Skeletal muscle satellite cell (primary cell): ENCODE data around the gene SRCIN1.
"Not testable (repeated sequence)": the region's sequence is repeated elsewhere in the genome, so short reads cannot be mapped to it uniquely, and the experiment has no call there.

Experiments
- H3K27me3 ChIP-seq: 2 replicates; pipeline ENCODE4 v1.7.0; 2013; ENCODE audit warnings: low read length; ENCODE audit not compliant: control insufficient read depth, insufficient read depth
- H3K36me3 ChIP-seq: 2 replicates; pipeline ENCODE4 v1.7.0; 2013; ENCODE audit warnings: mild to moderate bottlenecking, control low read depth, low read length; ENCODE audit not compliant: insufficient read depth
- H3K4me1 ChIP-seq: 2 replicates; pipeline ENCODE4 v1.7.0; 2013; ENCODE audit warnings: low read length; ENCODE audit not compliant: control insufficient read depth, insufficient read depth
- H3K4me2 ChIP-seq: 2 replicates; pipeline ENCODE4 v1.7.0; 2013; ENCODE audit warnings: mild to moderate bottlenecking, low read length
- H3K4me3 ChIP-seq: 2 replicates; pipeline ENCODE4 v1.7.0; 2013; ENCODE audit warnings: low read length
- H3K9ac ChIP-seq: 2 replicates; pipeline ENCODE4 v1.7.0; 2013; ENCODE audit warnings: mild to moderate bottlenecking, low read depth, low read length, moderate library complexity
- H3K9me3 ChIP-seq: replicated peaks from 2 replicates; pipeline ENCODE4 v1.7.0; 2013; ENCODE audit warnings: mild to moderate bottlenecking, control low read depth, low read length

SRCIN1 gene

DNA sequence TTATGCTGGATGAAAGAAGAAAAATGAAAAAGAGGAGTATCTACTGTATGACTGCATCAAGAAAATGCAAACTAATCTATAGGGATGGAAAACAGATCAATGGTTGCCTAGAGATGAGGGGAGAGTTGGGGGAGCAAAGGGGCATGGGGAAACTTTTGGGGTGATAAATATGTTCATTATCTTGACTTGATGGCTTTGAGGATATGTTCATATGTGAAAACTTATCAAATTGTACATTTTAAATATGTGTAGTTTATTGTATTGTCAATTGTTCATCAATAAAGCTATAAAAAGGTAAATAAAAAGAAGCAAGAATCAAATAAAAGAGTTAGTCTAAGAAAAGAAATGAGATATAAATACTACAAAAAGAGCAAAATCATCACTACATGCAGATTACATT lies 19.7 kb upstream of the SRCIN1 start:
- H3K4me2 ChIP-seq = no peak overlapping the region

GRCh38 chr17:38624782-38625355 lies 19.1 kb upstream of the SRCIN1 start:
- H3K9me3 ChIP-seq, H3K4me3 ChIP-seq, H3K4me1 ChIP-seq, H3K36me3 ChIP-seq, H3K9ac ChIP-seq, H3K4me2 ChIP-seq: not testable (repeated sequence)
- H3K27me3 ChIP-seq = peaks cover 34% of the 10 kb centered on the region

More for the DNA sequence above, 19.7 kb upstream of the SRCIN1 start:
- no peaks in the 10 kb centered on the region for H3K9me3 ChIP-seq
- no peaks in the 10 kb centered on the region for H3K4me1 ChIP-seq
- no peak overlapping the region for H3K4me3 ChIP-seq
- no peaks in the 10 kb centered on the region for H3K36me3 ChIP-seq
- peaks cover 28% of the 10 kb centered on the region for H3K27me3 ChIP-seq
- no peak overlapping the region for H3K9ac ChIP-seq

- Histone ChIP-seq H3K4me2 (no peak overlapping the region), H3K27me3 (peaks cover 53% of the 10 kb centered on the region), H3K9ac (no peak overlapping the region), H3K4me3 (no peak overlapping the region), H3K9me3 (no peaks in the 10 kb centered on the region), H3K4me1 (no peaks in the 10 kb centered on the region), H3K36me3 (no peaks in the 10 kb centered on the region)
These were observed 15.8 kb upstream of the SRCIN1 start for GRCh38 chr17:38621538-38621937.

DNA sequence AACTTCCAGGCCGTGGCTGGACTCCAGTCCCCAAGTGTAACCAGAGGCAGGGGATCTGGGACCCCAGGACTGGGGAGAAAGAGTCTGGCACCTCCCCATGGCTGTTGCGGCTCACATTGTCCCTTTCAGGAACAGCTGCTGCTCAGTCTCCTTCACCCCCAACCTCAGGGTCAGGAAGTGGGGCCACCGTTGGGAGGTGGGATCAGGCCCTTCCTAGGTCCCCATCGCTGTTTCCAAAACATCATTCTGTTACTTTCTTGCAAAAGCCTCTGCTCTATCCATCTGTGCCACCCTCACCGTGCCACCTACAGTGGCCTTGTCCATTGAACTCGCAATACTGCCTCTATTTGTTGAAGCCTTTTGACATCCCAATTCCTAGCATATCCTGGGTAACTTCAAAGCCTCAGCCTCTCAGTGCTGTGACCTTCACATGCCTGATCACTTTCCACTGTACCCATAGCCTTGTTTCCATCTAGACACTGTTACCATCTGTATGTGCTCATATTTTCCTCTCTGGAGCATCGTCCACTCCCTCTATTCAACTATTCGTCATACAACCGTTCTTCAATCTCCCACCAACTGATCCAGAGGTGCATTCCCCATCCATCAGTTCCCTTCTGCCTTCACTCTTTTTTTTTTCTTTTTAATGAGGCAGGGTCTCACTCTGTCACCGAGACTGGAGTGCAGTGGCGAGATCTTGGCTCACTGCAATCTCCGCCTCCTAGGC lies 15.0 kb upstream of the SRCIN1 start:
- no peak overlapping the region for H3K4me3 ChIP-seq
- no peak overlapping the region for H3K4me2 ChIP-seq
- H3K4me1 ChIP-seq = no peaks in the 10 kb centered on the region
- no peak overlapping the region for H3K9ac ChIP-seq
- H3K27me3 ChIP-seq = peaks cover 58% of the 10 kb centered on the region
- no peaks in the 10 kb centered on the region for H3K36me3 ChIP-seq
- no peaks in the 10 kb centered on the region for H3K9me3 ChIP-seq

- no peaks in the 10 kb centered on the region for H3K4me1 ChIP-seq
- peaks cover 58% of the 10 kb centered on the region for H3K27me3 ChIP-seq
- H3K9ac ChIP-seq = no peak overlapping the region
- no peaks in the 10 kb centered on the region for H3K36me3 ChIP-seq
- no peaks in the 10 kb centered on the region for H3K9me3 ChIP-seq
- H3K4me3 ChIP-seq = no peak overlapping the region
- no peak overlapping the region for H3K4me2 ChIP-seq
These were observed 14.3 kb upstream of the SRCIN1 start for GRCh38 chr17:38619937-38620550.

GRCh38 chr17:38619451-38619795 lies 13.7 kb upstream of the SRCIN1 start:
- no peaks in the 10 kb centered on the region for H3K9me3 ChIP-seq
- no peaks in the 10 kb centered on the region for H3K4me1 ChIP-seq
- no peaks in the 10 kb centered on the region for H3K36me3 ChIP-seq
- no peak overlapping the region for H3K9ac ChIP-seq
- peaks cover 57% of the 10 kb centered on the region for H3K27me3 ChIP-seq
- H3K4me3 ChIP-seq = no peak overlapping the region
- H3K4me2 ChIP-seq = no peak overlapping the region

DNA sequence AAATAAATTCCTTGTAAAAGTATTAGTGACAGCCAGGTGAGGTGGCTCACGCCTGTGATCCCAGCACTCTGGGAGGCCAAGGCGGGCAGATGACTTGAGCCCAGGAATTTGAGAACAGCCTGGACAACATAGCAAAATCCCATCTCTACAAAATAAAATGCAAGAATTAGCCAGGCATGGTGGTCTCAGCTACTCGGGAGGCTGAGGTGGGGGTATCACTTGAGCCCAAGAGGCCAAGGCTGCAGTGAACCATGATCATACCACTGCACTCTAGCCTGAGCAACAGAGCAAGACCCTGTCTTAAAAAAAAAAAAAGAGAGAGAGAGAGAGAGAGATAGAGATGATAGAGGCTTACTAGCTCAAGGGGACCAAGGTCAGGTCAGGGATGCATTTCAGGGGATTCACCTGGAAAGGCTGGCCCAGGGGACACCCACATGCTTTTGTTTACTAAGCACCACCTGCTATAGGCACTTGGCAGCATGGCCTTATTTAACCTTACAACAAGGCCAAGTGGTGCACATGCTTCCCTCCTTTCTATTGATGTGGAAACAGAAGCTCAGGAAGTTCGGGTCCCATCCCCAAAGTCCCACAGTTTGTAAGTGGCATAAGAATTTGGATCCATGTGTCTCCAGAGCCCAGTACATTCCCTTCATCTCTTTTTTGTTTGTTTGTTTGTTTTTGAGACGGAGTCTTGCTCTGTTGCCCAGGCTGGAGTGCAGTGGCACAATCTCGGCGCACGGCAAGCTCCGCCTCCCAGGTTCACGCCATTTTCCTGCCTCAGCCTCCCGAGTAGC lies 12.4 kb upstream of the SRCIN1 start:
- H3K4me3 ChIP-seq = no peak overlapping the region
- no peaks in the 10 kb centered on the region for H3K9me3 ChIP-seq
- H3K9ac ChIP-seq = no peak overlapping the region
- H3K27me3 ChIP-seq = peaks cover 63% of the 10 kb centered on the region
- H3K36me3 ChIP-seq = no peaks in the 10 kb centered on the region
- no peaks in the 10 kb centered on the region for H3K4me1 ChIP-seq
- no peak overlapping the region for H3K4me2 ChIP-seq

- no peak overlapping the region for H3K4me2 ChIP-seq
- H3K36me3 ChIP-seq = no peaks in the 10 kb centered on the region
- H3K9ac ChIP-seq = no peak overlapping the region
- peaks cover under 1% of the 10 kb centered on the region for H3K9me3 ChIP-seq
- no peaks in the 10 kb centered on the region for H3K4me1 ChIP-seq
- no peak overlapping the region for H3K4me3 ChIP-seq
- peaks cover 69% of the 10 kb centered on the region for H3K27me3 ChIP-seq
These were observed 11.5 kb upstream of the SRCIN1 start for GRCh38 chr17:38617074-38617860.

GRCh38 chr17:38616361-38616760 lies 10.6 kb upstream of the SRCIN1 start:
- peaks cover 9% of the 10 kb centered on the region for H3K9me3 ChIP-seq
- H3K27me3 ChIP-seq = peaks cover 73% of the 10 kb centered on the region
- no peak overlapping the region for H3K4me2 ChIP-seq
- H3K4me1 ChIP-seq = no peaks in the 10 kb centered on the region
- no peak overlapping the region for H3K9ac ChIP-seq
- no peaks in the 10 kb centered on the region for H3K36me3 ChIP-seq
- H3K4me3 ChIP-seq = no peak overlapping the region

DNA sequence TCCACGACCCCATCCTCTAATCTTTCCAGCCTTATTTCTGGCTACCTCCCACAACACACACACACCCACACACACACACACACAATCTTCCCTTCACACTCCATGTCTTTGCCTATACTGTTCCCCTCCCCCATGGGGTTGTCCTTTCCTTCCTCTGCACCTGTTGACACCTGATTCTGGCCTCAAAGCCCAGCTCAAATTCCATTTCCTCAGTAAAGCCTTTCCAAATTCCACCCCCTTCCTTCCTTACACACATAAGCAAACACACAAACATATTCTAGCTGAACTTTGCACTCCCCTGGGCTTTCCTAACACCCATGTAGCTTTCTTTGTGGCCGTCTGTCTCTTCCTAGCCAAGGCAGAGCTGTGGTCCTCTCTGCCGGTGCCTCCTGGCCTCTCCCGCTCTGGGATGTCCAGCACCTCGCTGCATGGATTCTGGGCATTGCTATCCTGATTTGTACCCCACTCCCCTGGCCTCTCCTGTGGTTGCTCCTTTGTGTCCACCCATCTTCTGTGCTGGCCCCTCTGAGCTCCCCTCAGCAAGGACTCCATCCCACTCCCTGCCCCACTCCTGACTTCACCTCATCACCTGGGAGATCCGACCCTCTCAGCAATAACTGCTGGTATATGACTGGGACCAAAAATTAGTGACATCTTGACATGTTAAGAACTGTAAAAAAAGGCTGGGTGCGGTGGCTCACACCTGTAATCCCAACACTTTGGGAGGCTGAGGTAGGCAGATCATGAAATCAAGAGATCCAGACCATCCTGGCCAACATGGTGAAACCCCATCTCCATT lies 8.4 kb upstream of the SRCIN1 start:
- Histone ChIP-seq H3K27me3 (peaks cover 65% of the 10 kb centered on the region), H3K4me2 (no peak overlapping the region), H3K9ac (no peak overlapping the region), H3K4me3 (no peak overlapping the region), H3K9me3 (peaks cover 9% of the 10 kb centered on the region), H3K36me3 (no peaks in the 10 kb centered on the region), H3K4me1 (no peaks in the 10 kb centered on the region)
